HL-60 (cell line): ENCODE measurements around the gene MMP28.

ENCODE experiments used
- DNase-seq, 2 experiments: peaks; one replicate each; pipeline ENCODE4 v3.0.0-alpha.2; 2010 to 2020; ENCODE audit warnings: low read depth in 1 of 2, low spot score in 1 of 2
- H3K27ac ChIP-seq: fragments of 250-450 bp; sonication (Bioruptor Pico); replicated peaks from 2 replicates; pipeline ENCODE4 v1.5.1; 2020; ENCODE audit warnings: mild to moderate bottlenecking, moderate library complexity
- H3K27me3 ChIP-seq: fragments of 250-450 bp; sonication (Bioruptor Pico); 2 replicates; pipeline ENCODE4 v1.5.1; 2021; ENCODE audit warnings: mild to moderate bottlenecking, moderate library complexity; ENCODE audit not compliant: insufficient read depth, poor library complexity, severe bottlenecking
- H3K4me3 ChIP-seq: replicated peaks from 2 replicates; pipeline ENCODE4 v1.5.1; 2011; ENCODE audit warnings: mild to moderate bottlenecking, control low read depth, low read length; ENCODE audit not compliant: insufficient read depth
- GABPA ChIP-seq: IDR thresholded peaks from 2 replicates; pipeline ENCODE4 v1.6.1; 2012; ENCODE audit warnings: low read depth
- POLR2AphosphoS5 ChIP-seq: IDR thresholded peaks from 2 replicates; pipeline ENCODE4 v1.6.1; 2012; ENCODE audit warnings: low read depth
- SPI1 ChIP-seq: IDR thresholded peaks from 2 replicates; pipeline ENCODE4 v1.6.1; 2012; ENCODE audit warnings: low read depth, mild to moderate bottlenecking, borderline replicate concordance
- TF ChIP-seq, protein P1 (sequence below): IDR thresholded peaks from one replicate; pipeline ENCODE4 v1.5.1; 2011; ENCODE audit warnings: low read length, control low read depth, inconsistent platforms; ENCODE audit not compliant: insufficient read depth
- TF ChIP-seq, protein P2 (sequence below): IDR thresholded peaks from 2 replicates; pipeline ENCODE4 v1.6.1; 2012; ENCODE audit warnings: low read depth; ENCODE audit not compliant: insufficient replicate concordance

MMP28 gene

DNA sequence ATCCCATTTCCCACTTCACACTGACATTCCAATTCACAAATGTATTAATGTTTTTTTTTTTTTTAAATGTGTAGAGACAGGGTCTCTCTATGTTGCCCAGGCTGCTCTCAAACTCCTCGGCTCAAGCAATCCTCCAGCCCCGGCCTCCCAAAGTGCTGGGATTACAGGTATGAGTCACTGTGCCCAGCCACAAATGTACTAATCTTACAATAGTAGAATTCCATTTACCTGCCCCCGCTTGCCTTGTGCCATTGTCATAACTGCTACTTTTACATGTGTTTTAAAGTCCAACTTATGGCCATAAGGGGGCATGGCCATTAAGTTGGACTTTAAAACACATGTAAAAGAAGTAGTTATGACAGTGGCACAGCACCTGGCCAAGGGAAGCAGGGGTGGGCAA is 4.6 kb downstream of the MMP28 start:
- TF ChIP-seq SPI1: no peak
- TF ChIP-seq, protein P1, sequence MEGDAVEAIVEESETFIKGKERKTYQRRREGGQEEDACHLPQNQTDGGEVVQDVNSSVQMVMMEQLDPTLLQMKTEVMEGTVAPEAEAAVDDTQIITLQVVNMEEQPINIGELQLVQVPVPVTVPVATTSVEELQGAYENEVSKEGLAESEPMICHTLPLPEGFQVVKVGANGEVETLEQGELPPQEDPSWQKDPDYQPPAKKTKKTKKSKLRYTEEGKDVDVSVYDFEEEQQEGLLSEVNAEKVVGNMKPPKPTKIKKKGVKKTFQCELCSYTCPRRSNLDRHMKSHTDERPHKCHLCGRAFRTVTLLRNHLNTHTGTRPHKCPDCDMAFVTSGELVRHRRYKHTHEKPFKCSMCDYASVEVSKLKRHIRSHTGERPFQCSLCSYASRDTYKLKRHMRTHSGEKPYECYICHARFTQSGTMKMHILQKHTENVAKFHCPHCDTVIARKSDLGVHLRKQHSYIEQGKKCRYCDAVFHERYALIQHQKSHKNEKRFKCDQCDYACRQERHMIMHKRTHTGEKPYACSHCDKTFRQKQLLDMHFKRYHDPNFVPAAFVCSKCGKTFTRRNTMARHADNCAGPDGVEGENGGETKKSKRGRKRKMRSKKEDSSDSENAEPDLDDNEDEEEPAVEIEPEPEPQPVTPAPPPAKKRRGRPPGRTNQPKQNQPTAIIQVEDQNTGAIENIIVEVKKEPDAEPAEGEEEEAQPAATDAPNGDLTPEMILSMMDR: no peak
- no peak for TF ChIP-seq GABPA
- TF ChIP-seq, protein P2, sequence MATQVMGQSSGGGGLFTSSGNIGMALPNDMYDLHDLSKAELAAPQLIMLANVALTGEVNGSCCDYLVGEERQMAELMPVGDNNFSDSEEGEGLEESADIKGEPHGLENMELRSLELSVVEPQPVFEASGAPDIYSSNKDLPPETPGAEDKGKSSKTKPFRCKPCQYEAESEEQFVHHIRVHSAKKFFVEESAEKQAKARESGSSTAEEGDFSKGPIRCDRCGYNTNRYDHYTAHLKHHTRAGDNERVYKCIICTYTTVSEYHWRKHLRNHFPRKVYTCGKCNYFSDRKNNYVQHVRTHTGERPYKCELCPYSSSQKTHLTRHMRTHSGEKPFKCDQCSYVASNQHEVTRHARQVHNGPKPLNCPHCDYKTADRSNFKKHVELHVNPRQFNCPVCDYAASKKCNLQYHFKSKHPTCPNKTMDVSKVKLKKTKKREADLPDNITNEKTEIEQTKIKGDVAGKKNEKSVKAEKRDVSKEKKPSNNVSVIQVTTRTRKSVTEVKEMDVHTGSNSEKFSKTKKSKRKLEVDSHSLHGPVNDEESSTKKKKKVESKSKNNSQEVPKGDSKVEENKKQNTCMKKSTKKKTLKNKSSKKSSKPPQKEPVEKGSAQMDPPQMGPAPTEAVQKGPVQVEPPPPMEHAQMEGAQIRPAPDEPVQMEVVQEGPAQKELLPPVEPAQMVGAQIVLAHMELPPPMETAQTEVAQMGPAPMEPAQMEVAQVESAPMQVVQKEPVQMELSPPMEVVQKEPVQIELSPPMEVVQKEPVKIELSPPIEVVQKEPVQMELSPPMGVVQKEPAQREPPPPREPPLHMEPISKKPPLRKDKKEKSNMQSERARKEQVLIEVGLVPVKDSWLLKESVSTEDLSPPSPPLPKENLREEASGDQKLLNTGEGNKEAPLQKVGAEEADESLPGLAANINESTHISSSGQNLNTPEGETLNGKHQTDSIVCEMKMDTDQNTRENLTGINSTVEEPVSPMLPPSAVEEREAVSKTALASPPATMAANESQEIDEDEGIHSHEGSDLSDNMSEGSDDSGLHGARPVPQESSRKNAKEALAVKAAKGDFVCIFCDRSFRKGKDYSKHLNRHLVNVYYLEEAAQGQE: no peak
- no peak for TF ChIP-seq POLR2AphosphoS5
- no peak overlapping the region for H3K27ac ChIP-seq
- no peak for DNase-seq
- H3K4me3 ChIP-seq: no peak overlapping the region
- peaks cover 30% of the 10 kb centered on the region for H3K27me3 ChIP-seq

DNA sequence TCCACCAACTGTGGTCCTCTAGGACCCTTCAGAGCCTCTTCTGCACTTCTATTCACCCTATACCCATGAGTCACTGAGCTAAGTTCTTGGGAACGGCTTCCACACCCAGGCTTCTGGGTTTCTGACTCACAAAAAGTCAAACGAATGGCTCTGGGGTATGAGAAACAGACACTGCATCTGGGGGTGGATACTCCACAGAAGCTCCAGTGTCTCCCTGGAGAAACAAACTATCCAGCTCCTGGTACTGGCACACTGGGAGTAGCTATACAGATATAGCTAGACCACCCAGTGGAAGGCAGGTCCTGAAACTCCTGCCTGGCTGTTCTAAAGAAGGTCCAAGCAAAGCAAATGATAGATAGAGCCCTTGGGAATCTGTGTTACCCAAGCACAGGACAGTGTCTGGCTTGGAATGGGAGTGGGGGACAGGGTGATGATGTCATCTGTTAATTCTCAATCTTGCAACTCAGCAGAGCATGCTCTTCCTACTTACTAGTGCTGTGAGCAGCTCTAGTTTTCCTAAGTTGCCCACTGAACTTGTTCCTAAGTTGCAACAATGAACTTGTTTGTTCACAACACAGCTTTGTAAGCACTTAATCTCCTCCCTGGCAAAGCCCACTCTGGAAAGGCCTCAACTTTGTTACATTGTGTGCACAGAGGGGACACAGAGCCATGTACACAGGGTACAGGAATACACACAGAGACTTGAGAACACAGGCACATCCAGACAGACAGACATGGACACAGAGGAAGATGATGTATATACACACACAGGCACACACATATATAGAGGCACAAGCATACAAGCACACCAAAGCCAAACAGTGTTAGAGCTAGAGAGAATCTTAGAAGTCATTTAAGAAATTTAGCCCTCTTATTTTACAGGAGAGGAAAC is 6.7 kb downstream of the MMP28 start:
- DNase-seq: no peak
- TF ChIP-seq, protein P2: no peak
- TF ChIP-seq SPI1 (no peak), POLR2AphosphoS5 (no peak), GABPA (no peak)
- TF ChIP-seq, protein P1: no peak
- Histone ChIP-seq H3K27ac (no peak overlapping the region), H3K4me3 (no peak overlapping the region), H3K27me3 (peaks cover 12% of the 10 kb centered on the region)

DNA sequence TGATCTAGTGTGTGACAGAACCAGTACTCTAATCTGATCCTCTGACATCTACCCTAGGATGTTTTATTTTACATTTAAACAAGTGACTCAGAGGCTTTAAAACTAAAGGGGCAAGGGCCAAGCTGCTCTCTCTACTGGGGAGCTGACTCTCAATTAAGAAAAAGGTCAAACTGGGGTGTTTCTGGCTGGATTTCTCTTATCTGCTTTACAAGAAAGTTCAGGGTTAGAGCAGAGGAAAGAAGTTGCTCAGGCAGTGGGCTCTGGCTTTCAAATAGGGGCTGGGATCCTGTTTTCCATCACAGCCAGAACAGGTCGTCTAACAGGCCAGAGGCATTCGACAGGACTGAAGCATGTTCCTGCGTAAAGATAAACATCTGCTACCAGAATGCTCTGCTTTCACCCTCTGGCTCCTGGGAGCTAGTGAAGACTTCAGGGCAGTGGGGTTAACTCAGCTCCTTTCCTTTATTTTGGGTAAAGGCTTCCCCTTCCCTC is 8.5 kb downstream of the MMP28 start:
- TF ChIP-seq POLR2AphosphoS5 (no peak), SPI1 (no peak), GABPA (no peak)
- TF ChIP-seq, protein P1: no peak
- TF ChIP-seq, protein P2: no peak
- H3K27ac ChIP-seq: no peak overlapping the region
- no peak overlapping the region for H3K4me3 ChIP-seq
- peaks cover 5% of the 10 kb centered on the region for H3K27me3 ChIP-seq
- DNase-seq: no peak
